ENCODE measurements around the gene AOPEP.

DNA sequence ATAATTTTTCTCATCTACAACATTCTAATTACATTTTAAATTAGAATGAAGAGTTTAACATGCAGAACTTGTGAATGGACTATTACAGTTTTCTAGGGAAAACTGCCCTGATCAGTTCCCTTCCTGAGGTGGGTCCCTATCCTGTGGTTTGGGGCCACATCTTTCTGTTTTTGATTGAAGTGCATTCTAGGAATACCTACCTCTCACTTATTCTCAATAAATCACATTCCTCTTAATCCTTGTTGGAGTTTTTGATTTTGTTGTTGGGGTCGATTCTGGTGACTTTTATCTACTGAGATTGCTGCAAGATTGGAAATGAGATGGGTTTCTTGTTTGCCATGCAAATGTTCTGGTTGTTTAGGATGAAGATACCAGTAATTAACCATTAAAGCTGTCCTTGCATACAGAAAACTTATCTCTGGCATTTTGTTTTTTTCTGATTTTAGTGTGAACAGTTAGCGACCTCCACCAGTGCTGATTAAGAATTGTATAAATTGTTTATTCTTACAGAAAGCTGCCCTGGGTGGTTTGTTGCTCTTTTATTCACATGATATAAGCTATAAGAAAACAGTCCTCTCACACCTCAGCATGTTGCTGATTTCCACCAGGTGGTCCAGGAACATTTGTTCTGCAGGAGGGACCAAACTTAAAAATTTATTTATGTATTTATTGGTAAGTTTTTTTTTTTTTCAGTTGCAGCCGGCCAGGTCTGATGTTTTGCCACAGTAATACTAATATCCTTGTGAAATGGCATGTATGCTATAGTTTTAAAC, 321.1 kb downstream of the AOPEP start:
- TF ChIP-seq, protein P1, sequence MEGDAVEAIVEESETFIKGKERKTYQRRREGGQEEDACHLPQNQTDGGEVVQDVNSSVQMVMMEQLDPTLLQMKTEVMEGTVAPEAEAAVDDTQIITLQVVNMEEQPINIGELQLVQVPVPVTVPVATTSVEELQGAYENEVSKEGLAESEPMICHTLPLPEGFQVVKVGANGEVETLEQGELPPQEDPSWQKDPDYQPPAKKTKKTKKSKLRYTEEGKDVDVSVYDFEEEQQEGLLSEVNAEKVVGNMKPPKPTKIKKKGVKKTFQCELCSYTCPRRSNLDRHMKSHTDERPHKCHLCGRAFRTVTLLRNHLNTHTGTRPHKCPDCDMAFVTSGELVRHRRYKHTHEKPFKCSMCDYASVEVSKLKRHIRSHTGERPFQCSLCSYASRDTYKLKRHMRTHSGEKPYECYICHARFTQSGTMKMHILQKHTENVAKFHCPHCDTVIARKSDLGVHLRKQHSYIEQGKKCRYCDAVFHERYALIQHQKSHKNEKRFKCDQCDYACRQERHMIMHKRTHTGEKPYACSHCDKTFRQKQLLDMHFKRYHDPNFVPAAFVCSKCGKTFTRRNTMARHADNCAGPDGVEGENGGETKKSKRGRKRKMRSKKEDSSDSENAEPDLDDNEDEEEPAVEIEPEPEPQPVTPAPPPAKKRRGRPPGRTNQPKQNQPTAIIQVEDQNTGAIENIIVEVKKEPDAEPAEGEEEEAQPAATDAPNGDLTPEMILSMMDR (IDR thresholded peaks at IDR 0.05), result no peak
- TF ChIP-seq FOXP1 (CRISPR knock-in tag; IDR thresholded peaks at IDR 0.05; ENCODE audit: borderline replicate concordance) (no peak), ZNF121 (CRISPR knock-in tag; IDR thresholded peaks at IDR 0.05) (no peak), NFYB (CRISPR knock-in tag; conservative IDR thresholded peaks at IDR 0.05; ENCODE audit: low read depth) (no peak), NR2C2 (CRISPR knock-in tag; IDR thresholded peaks at IDR 0.05) (no peak), TEAD1 (CRISPR knock-in tag; IDR thresholded peaks at IDR 0.05) (no peak)

All from WTC11 (cell line).